Cardiac muscle cell (in vitro differentiated cells and primary cell): Measurements from ENCODE around the gene GABRD. TPM values are rescaled to one million over a fixed set of nuclear protein-coding genes. Genes with fewer than 3 reads are reported as not detected.

Experiments
- DNase-seq, 2 donors: peaks; one replicate each; pipeline versions ENCODE4 v3.0.0 to v3.0.0-alpha.2; 2010 to 2017; ENCODE audit warnings: low read depth in 1 of 2, low spot score in 1 of 2
- H3K27ac ChIP-seq: fragments of 200-600 bp; sonication (generic); 2 replicates; pipeline ENCODE4 v1.5.1; 2016
- H3K27me3 ChIP-seq: fragments of 200-600 bp; sonication (generic); 2 replicates; pipeline ENCODE4 v1.6.0; 2016; ENCODE audit warnings: control low read depth
- H3K36me3 ChIP-seq: fragments of 200-600 bp; sonication (generic); 2 replicates; pipeline ENCODE4 v1.5.1; 2016; ENCODE audit warnings: control low read depth
- H3K4me1 ChIP-seq: fragments of 200-600 bp; sonication (generic); 2 replicates; pipeline ENCODE4 v1.8.1; 2017; ENCODE audit warnings: low read depth, mild to moderate bottlenecking, mixed run types
- H3K4me3 ChIP-seq: fragments of 200-600 bp; sonication (generic); 2 replicates; pipeline ENCODE4 v1.5.1; 2016; ENCODE audit warnings: mild to moderate bottlenecking
- H3K9me3 ChIP-seq: fragments of 200-600 bp; sonication (generic); 2 replicates; pipeline ENCODE4 v1.5.1; 2017; ENCODE audit warnings: low read depth, mild to moderate bottlenecking, control low read depth
- polyA plus RNA-seq: library from polyadenylated mRNA; unstranded; fragments of >200 nt; fragmentation: Nextera tagmentation; extraction: Ambion mirVana; gene quantifications from 2 replicates; pipeline ENCODE4 v1.2.1, GENCODE V29; 2016
- total RNA-seq: library from RNA; depleted of rRNA; stranded (reverse); fragments of >200 nt; gene quantifications from 2 replicates; pipeline ENCODE4 v1.2.3, GENCODE V29; 2016
- TF ChIP-seq, protein P1 (sequence below): IDR thresholded peaks from 2 replicates; pipeline ENCODE4 v1.5.1; 2012; ENCODE audit warnings: low read depth, mild to moderate bottlenecking, low read length

GABRD gene
- total and polyA plus RNA-seq, 2 experiments from 2014 or later, result not detected

GRCh38 chr1:2054560-2054959, 35.4 kb downstream of the GABRD start:
- Histone ChIP-seq H3K4me3 (no peak overlapping the region), H3K36me3 (peaks cover 8% of the 10 kb centered on the region), H3K27ac (no peak overlapping the region), H3K27me3 (no peaks in the 10 kb centered on the region), H3K4me1 (peaks cover 10% of the 10 kb centered on the region), H3K9me3 (no peaks in the 10 kb centered on the region)
- no peak for DNase-seq
- TF ChIP-seq, protein P1, sequence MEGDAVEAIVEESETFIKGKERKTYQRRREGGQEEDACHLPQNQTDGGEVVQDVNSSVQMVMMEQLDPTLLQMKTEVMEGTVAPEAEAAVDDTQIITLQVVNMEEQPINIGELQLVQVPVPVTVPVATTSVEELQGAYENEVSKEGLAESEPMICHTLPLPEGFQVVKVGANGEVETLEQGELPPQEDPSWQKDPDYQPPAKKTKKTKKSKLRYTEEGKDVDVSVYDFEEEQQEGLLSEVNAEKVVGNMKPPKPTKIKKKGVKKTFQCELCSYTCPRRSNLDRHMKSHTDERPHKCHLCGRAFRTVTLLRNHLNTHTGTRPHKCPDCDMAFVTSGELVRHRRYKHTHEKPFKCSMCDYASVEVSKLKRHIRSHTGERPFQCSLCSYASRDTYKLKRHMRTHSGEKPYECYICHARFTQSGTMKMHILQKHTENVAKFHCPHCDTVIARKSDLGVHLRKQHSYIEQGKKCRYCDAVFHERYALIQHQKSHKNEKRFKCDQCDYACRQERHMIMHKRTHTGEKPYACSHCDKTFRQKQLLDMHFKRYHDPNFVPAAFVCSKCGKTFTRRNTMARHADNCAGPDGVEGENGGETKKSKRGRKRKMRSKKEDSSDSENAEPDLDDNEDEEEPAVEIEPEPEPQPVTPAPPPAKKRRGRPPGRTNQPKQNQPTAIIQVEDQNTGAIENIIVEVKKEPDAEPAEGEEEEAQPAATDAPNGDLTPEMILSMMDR, result no peak

- TF ChIP-seq, protein P1, result no peak
- Histone ChIP-seq H3K36me3 (peaks cover 8% of the 10 kb centered on the region), H3K4me3 (no peak overlapping the region), H3K4me1 (peaks cover 10% of the 10 kb centered on the region), H3K27ac (no peak overlapping the region), H3K27me3 (no peaks in the 10 kb centered on the region), H3K9me3 (no peaks in the 10 kb centered on the region)
- no peak for DNase-seq
Measured at GRCh38 chr1:2055911-2056575, 36.9 kb downstream of the GABRD start.

- Histone ChIP-seq H3K36me3 (peaks cover 10% of the 10 kb centered on the region), H3K4me1 (peaks cover 10% of the 10 kb centered on the region), H3K9me3 (no peaks in the 10 kb centered on the region), H3K4me3 (no peak overlapping the region), H3K27me3 (no peaks in the 10 kb centered on the region), H3K27ac (no peak overlapping the region)
- TF ChIP-seq, protein P1, result no peak
- DNase-seq, result no peak
Measured at GRCh38 chr1:2056955-2057590, 37.9 kb downstream of the GABRD start.

DNA sequence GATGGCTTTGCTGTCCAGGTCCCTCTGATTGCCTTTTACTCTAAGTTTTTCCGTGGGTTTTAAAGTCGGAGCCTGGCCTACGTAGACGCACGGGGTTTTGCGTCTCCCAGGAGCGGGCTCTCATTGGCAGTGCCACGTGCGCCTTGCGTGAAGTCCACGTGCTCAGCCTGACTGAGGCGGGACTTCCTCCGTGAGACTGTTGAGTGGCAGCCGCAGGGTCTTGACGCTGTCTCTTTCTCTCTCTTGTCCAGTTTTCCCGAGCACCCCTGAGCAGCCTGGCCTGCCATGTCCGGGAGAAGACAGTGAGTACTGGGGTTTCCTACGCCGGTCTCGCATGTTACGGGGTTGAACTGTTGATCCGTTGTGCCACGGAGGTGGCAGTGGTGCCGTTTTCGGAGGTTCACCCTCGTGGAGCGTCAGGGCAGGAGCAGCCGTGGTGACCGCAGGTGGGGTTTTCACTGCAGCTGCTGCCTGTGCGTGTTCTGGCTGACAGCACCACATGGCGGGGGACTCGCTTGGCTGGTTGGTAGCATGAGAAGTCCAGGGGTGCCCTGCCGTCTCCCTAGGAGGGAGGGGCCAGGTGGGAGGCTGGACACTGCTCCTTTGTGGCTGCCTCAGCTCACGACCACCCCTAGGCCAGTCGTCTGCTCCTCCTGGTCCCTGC, 40.3 kb downstream of the GABRD start:
- no peak overlapping the region for H3K4me3 ChIP-seq
- H3K27me3 ChIP-seq, result no peaks in the 10 kb centered on the region
- no peak overlapping the region for H3K27ac ChIP-seq
- TF ChIP-seq, protein P1, result no peak
- peaks cover 10% of the 10 kb centered on the region for H3K36me3 ChIP-seq
- H3K4me1 ChIP-seq, result peaks cover 1% of the 10 kb centered on the region
- no peaks in the 10 kb centered on the region for H3K9me3 ChIP-seq
- no peak for DNase-seq

DNA sequence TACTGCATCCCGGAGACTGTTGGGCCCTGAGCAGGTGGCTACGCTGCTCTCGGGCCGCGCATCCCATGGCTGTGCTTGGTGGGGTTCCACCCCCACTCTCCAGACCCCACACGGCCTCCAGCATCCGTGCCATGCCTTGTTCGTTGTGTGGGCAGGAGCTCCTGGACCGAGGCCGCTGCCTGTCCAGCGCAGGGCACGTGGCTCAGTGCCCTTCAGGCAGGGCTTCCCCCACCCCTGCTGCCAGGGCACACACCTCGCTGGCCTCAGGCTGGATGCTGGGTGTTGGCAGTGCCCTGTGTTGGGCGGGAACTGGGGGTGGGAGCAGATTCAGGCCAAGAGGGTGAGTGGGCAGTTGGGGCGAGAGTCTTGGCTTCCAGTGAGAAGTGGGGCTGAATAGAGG, 40.9 kb downstream of the GABRD start:
- Histone ChIP-seq H3K4me1 (no peaks in the 10 kb centered on the region), H3K27me3 (no peaks in the 10 kb centered on the region), H3K4me3 (no peak overlapping the region), H3K27ac (no peak overlapping the region), H3K9me3 (no peaks in the 10 kb centered on the region), H3K36me3 (peaks cover 10% of the 10 kb centered on the region)
- TF ChIP-seq, protein P1, result no peak
- DNase-seq, result no peak
